Caco-2 (cell line): ENCODE data around the gene MACROD1. TPM values are rescaled to one million over a fixed set of nuclear protein-coding genes. Genes with fewer than 3 reads are reported as not detected.
"Not testable (repeated sequence)": the region's sequence is repeated elsewhere in the genome, so short reads cannot be mapped to it uniquely, and the experiment has no call there.

ENCODE experiments used
- BruUV-seq: library from RNA; stranded (reverse); fragments of 400-500 nt; replicated peaks from 2 replicates; lab custom pipeline; 2021; lab: Mats Ljungman, UMichigan
- CTCF ChIA-PET: fragments of 300-600 bp; sonication (Branson Sonifier 250); formaldehyde crosslinking; loops from one replicate; lab custom pipeline; 2022; ENCODE audit warnings: antibody characterized with exemption; lab: Charles Lee
- POLR2A ChIA-PET: fragments of 300-600 bp; sonication (Branson Sonifier 250); formaldehyde crosslinking; loops from one replicate; lab custom pipeline; 2022; ENCODE audit warnings: antibody characterized with exemption; lab: Charles Lee
- DNase-seq, 2 experiments: peaks; one replicate each; pipeline versions ENCODE4 v3.0.0 to v3.0.0-alpha.2; 2020 to 2022
- H3K27me3 ChIP-seq: replicated peaks from 2 replicates; pipeline ENCODE4 v1.6.0; 2011; ENCODE audit warnings: low read length; ENCODE audit not compliant: control insufficient read depth, insufficient read depth
- H3K36me3 ChIP-seq: 2 replicates; pipeline ENCODE4 v1.5.1; 2011; ENCODE audit warnings: low read length; ENCODE audit not compliant: control insufficient read depth, insufficient read depth
- H3K4me1 ChIP-seq: fragments of 250-450 bp; sonication (Bioruptor Pico); 2 replicates; pipeline ENCODE4 v1.5.1; 2020; ENCODE audit warnings: mild to moderate bottlenecking
- H3K4me3 ChIP-seq: 2 replicates; pipeline ENCODE4 v1.5.1; 2011; ENCODE audit warnings: low read depth, mild to moderate bottlenecking, control low read depth, low read length
- H3K9me3 ChIP-seq: fragments of 250-450 bp; sonication (Bioruptor Pico); 2 replicates; pipeline ENCODE4 v1.5.1; 2020; ENCODE audit warnings: mild to moderate bottlenecking, moderate library complexity
- H3K27ac Mint-ChIP-seq: one replicate; pipeline ENCODE4 v1.8.0; 2022; ENCODE audit warnings: mixed read lengths; ENCODE audit not compliant: unreplicated experiment
- H3K27me3 Mint-ChIP-seq: one replicate; pipeline ENCODE4 v1.8.0; 2022; ENCODE audit warnings: mixed read lengths; ENCODE audit not compliant: insufficient read depth, unreplicated experiment
- H3K36me3 Mint-ChIP-seq: one replicate; pipeline ENCODE4 v1.8.0; 2022; ENCODE audit warnings: mild to moderate bottlenecking, mixed read lengths; ENCODE audit not compliant: insufficient read depth, unreplicated experiment
- H3K4me1 Mint-ChIP-seq: one replicate; pipeline ENCODE4 v1.8.0; 2022; ENCODE audit warnings: low read depth, mixed read lengths; ENCODE audit not compliant: unreplicated experiment
- H3K4me3 Mint-ChIP-seq: one replicate; pipeline ENCODE4 v1.8.0; 2022; ENCODE audit warnings: mild to moderate bottlenecking, moderate library complexity, mixed read lengths; ENCODE audit not compliant: unreplicated experiment
- H3K9me3 Mint-ChIP-seq: one replicate; pipeline ENCODE4 v1.8.0; 2022; ENCODE audit warnings: mixed read lengths; ENCODE audit not compliant: unreplicated experiment
- CTCF ChIP-seq, 2 experiments: fragments of 200-600 bp in 1 of 2; IDR thresholded peaks; 1 replicate in 1 of 2; 2 replicates in 1 of 2; pipeline versions ENCODE4 v1.5.1 to v1.8.0; 2011 to 2022; ENCODE audit warnings: antibody characterized with exemption in 1 of 2, control low read depth in 1 of 2, inconsistent platforms in 1 of 2, low read depth in 1 of 2, low read length in 1 of 2, mild to moderate bottlenecking in 1 of 2, moderate library complexity in 1 of 2; ENCODE audit not compliant: insufficient read depth in 1 of 2, severe bottlenecking in 1 of 2, unreplicated experiment in 1 of 2
- intact Hi-C: fragments of 100-400 bp; cut with micrococcal nuclease; formaldehyde crosslinking; loops from one replicate; pipeline ENCODE4 v1.10.0; 2022; ENCODE audit not compliant: unreplicated experiment
- total RNA-seq: library from RNA; stranded (reverse); gene quantifications from 2 replicates; pipeline ENCODE4 v1.2.3, GENCODE V29; 2022

Gene MACROD1
- total RNA-seq, 1 experiment from 2014 or later, result 29.6 TPM

GRCh38 chr11:64051297-64051696 is 114.6 kb downstream of the MACROD1 start:
- CTCF ChIA-PET, result no interaction called here

GRCh38 chr11:64049509-64049908 is 116.4 kb downstream of the MACROD1 start:
- H3K4me1 Mint-ChIP-seq, result no peaks in the 10 kb centered on the region
- H3K27me3 ChIP-seq, result no peaks in the 10 kb centered on the region
- intact Hi-C loops, result no loop called here
- H3K4me3 ChIP-seq, result no peak overlapping the region
- H3K27ac Mint-ChIP-seq, result no peak overlapping the region
- ChIA-PET POLR2A (interaction anchor here (0.6 kb wide), 1 partner anchor 1487 kb away, joined by 3 read pairs; no protein-coding TSS in a partner anchor), CTCF (no interaction called here)
- DNase-seq, result no peak
- no peaks in the 10 kb centered on the region for H3K9me3 ChIP-seq
- TF ChIP-seq CTCF (IDR thresholded peaks at IDR 0.05; ENCODE audit: insufficient read depth in 1 of 2, low read depth in 1 of 2, low read length in 1 of 2, severe bottlenecking in 1 of 2, unreplicated experiment in 1 of 2), result no peak
- BruUV-seq, result no TSS peak
- H3K4me3 Mint-ChIP-seq, result no peak overlapping the region
- H3K27me3 Mint-ChIP-seq, result no peaks in the 10 kb centered on the region
- no peaks in the 10 kb centered on the region for H3K4me1 ChIP-seq
- no peaks in the 10 kb centered on the region for H3K36me3 Mint-ChIP-seq
- H3K9me3 Mint-ChIP-seq, result no peaks in the 10 kb centered on the region
- no peaks in the 10 kb centered on the region; the same call in 1 of the 2 replicates for H3K36me3 ChIP-seq

More at GRCh38 chr11:64051297-64051696, 114.6 kb downstream of the MACROD1 start:
- H3K9me3 ChIP-seq, result no peaks in the 10 kb centered on the region
- POLR2A ChIA-PET, result no interaction called here
- Mint-ChIP-seq H3K27ac (no peak overlapping the region), H3K27me3 (no peaks in the 10 kb centered on the region), H3K9me3 (no peaks in the 10 kb centered on the region), H3K4me3 (no peak overlapping the region), H3K36me3 (no peaks in the 10 kb centered on the region), H3K4me1 (no peaks in the 10 kb centered on the region)
- BruUV-seq, result no TSS peak
- intact Hi-C loops, result no loop called here
- no peak for DNase-seq
- H3K36me3 ChIP-seq, result no peaks in the 10 kb centered on the region
- no peaks in the 10 kb centered on the region for H3K27me3 ChIP-seq
- TF ChIP-seq CTCF (IDR thresholded peaks at IDR 0.05; ENCODE audit: insufficient read depth in 1 of 2, low read depth in 1 of 2, low read length in 1 of 2, severe bottlenecking in 1 of 2, unreplicated experiment in 1 of 2), result no peak
- H3K4me1 ChIP-seq, result no peaks in the 10 kb centered on the region
- no peak overlapping the region for H3K4me3 ChIP-seq

- no peak for DNase-seq
- no peaks in the 10 kb centered on the region; the same call in 1 of the 2 replicates for H3K36me3 ChIP-seq
- no peaks in the 10 kb centered on the region for H3K27me3 Mint-ChIP-seq
- POLR2A ChIA-PET, result no interaction called here
- no peaks in the 10 kb centered on the region for H3K9me3 Mint-ChIP-seq
- no peak for TF ChIP-seq CTCF (IDR thresholded peaks at IDR 0.05; ENCODE audit: insufficient read depth in 1 of 2, low read depth in 1 of 2, low read length in 1 of 2, severe bottlenecking in 1 of 2, unreplicated experiment in 1 of 2)
- no TSS peak for BruUV-seq
- H3K4me3 ChIP-seq, result no peak overlapping the region
- no peaks in the 10 kb centered on the region for H3K36me3 Mint-ChIP-seq
- no peaks in the 10 kb centered on the region for H3K4me1 ChIP-seq
- no peak overlapping the region for H3K4me3 Mint-ChIP-seq
- H3K4me1 Mint-ChIP-seq, result no peaks in the 10 kb centered on the region
- no peaks in the 10 kb centered on the region for H3K9me3 ChIP-seq
- no peaks in the 10 kb centered on the region for H3K27me3 ChIP-seq
- CTCF ChIA-PET, result no interaction called here
- no peak overlapping the region for H3K27ac Mint-ChIP-seq
- intact Hi-C loops, result no loop called here
These were observed 117.7 kb downstream of the MACROD1 start for GRCh38 chr11:64048042-64048854.

- H3K27me3 Mint-ChIP-seq, H3K36me3 ChIP-seq, H3K4me3 ChIP-seq, H3K27me3 ChIP-seq, H3K4me1 Mint-ChIP-seq, intact Hi-C loops, H3K27ac Mint-ChIP-seq, H3K4me1 ChIP-seq, DNase-seq, H3K4me3 Mint-ChIP-seq, CTCF ChIA-PET, H3K36me3 Mint-ChIP-seq, H3K9me3 ChIP-seq, BruUV-seq, H3K9me3 Mint-ChIP-seq, POLR2A ChIA-PET: not testable (repeated sequence)
These were observed 118.5 kb downstream of the MACROD1 start for GRCh38 chr11:64047373-64047772.
